GM19463 (cell line): ENCODE measurements around the gene ZNF335.
A peak's percentile ranks its signal among the peaks of the same experiment; 100 is the strongest.

Experiments
- ATAC-seq: cut with Tn5 transposase; IDR thresholded peaks from one replicate; pipeline ENCODE4 v1.9.1; 2021; ENCODE audit warnings: mild to moderate bottlenecking, moderate library complexity; ENCODE audit not compliant: unreplicated experiment

The ZNF335 gene

GRCh38 chr20:45971675-45972499, at the start of gene ZNF335:
Gene ZNF335, minus strand, starts transcription at chr20:45972203. Its CDS starts 793 bp downstream, at chr20:45971410.
- ATAC-seq: peak; percentile 83

GRCh38 chr20:46020555-46020954, 48.6 kb upstream of the ZNF335 start:
- no peak for ATAC-seq

GRCh38 chr20:46018611-46019010, 46.6 kb upstream of the ZNF335 start:
- ATAC-seq: no peak

GRCh38 chr20:46018112-46018511, 46.1 kb upstream of the ZNF335 start:
- no peak for ATAC-seq

- no peak for ATAC-seq
These were observed 45.3 kb upstream of the ZNF335 start for GRCh38 chr20:46017272-46017671.

GRCh38 chr20:46014517-46015396, 42.8 kb upstream of the ZNF335 start:
- no peak for ATAC-seq

GRCh38 chr20:46013829-46014516, 42.0 kb upstream of the ZNF335 start:
- peak; percentile 62 for ATAC-seq

GRCh38 chr20:46013322-46013828, 41.4 kb upstream of the ZNF335 start:
- ATAC-seq: no peak

- no peak for ATAC-seq
These were observed 40.9 kb upstream of the ZNF335 start for GRCh38 chr20:46012921-46013320.

- ATAC-seq: no peak
These were observed 39.9 kb upstream of the ZNF335 start for GRCh38 chr20:46011631-46012482.

- ATAC-seq: no peak
These were observed 38.7 kb upstream of the ZNF335 start for GRCh38 chr20:46010491-46011391.

- no peak for ATAC-seq
These were observed 37.8 kb upstream of the ZNF335 start for GRCh38 chr20:46009816-46010215.

- no peak for ATAC-seq
These were observed 35.7 kb upstream of the ZNF335 start for GRCh38 chr20:46007671-46008070.

- no peak for ATAC-seq
These were observed 35.0 kb upstream of the ZNF335 start for GRCh38 chr20:46006964-46007363.

GRCh38 chr20:46006022-46006705, 34.2 kb upstream of the ZNF335 start:
- no peak for ATAC-seq

- ATAC-seq: no peak
These were observed 33.0 kb upstream of the ZNF335 start for GRCh38 chr20:46004889-46005473.

GRCh38 chr20:46004187-46004586, 32.2 kb upstream of the ZNF335 start:
- no peak for ATAC-seq

GRCh38 chr20:46002008-46002407, 30.0 kb upstream of the ZNF335 start:
- no peak for ATAC-seq
